GM23338 (cell line): ENCODE measurements around the gene PTPRO. TPM values are rescaled to one million over a fixed set of nuclear protein-coding genes. Genes with fewer than 3 reads are reported as not detected.

Experiments used
- ATAC-seq: fragments of 200-7000 bp; cut with Tn5 transposase; 3 replicates; pipeline ENCODE4 v1.9.1; 2020
- DNase-seq: peaks from one replicate; pipeline ENCODE4 v3.0.0-alpha.2; 2015; ENCODE audit warnings: low spot score
- H2AFZ ChIP-seq: fragments of 200-600 bp; sonication (generic); 2 replicates; pipeline ENCODE4 v1.8.0; 2016; ENCODE audit warnings: antibody characterized with exemption, mild to moderate bottlenecking, moderate library complexity
- H3F3A ChIP-seq: fragments of 200-600 bp; sonication (generic); replicated peaks from 2 replicates; pipeline ENCODE4 v1.8.0; 2017; ENCODE audit warnings: antibody characterized with exemption, mixed run types, low read depth
- H3K27ac ChIP-seq: fragments of 200-600 bp; sonication (generic); 2 replicates; pipeline ENCODE4 v1.6.1; 2016; ENCODE audit warnings: low read depth
- H3K27me3 ChIP-seq: fragments of 200-600 bp; sonication (generic); 2 replicates; pipeline ENCODE4 v1.8.0; 2016; ENCODE audit warnings: mild to moderate bottlenecking, mixed run types, moderate library complexity; ENCODE audit not compliant: insufficient read depth
- H3K36me3 ChIP-seq: fragments of 200-600 bp; sonication (generic); 2 replicates; pipeline ENCODE4 v1.8.0; 2016; ENCODE audit warnings: mild to moderate bottlenecking; ENCODE audit not compliant: insufficient read depth
- H3K4me1 ChIP-seq: fragments of 200-600 bp; sonication (generic); 2 replicates; pipeline ENCODE4 v1.8.0; 2016; ENCODE audit warnings: mild to moderate bottlenecking, moderate library complexity; ENCODE audit not compliant: insufficient read depth
- H3K4me2 ChIP-seq: fragments of 200-600 bp; sonication (generic); 2 replicates; pipeline ENCODE4 v1.7.1; 2017; ENCODE audit warnings: mixed run types
- H3K4me3 ChIP-seq: fragments of 200-600 bp; sonication (generic); 2 replicates; pipeline ENCODE4 v1.6.1; 2016; ENCODE audit warnings: mixed run types
- H3K79me2 ChIP-seq: fragments of 200-600 bp; sonication (generic); replicated peaks from 2 replicates; pipeline ENCODE4 v1.8.0; 2017; ENCODE audit warnings: mild to moderate bottlenecking; ENCODE audit not compliant: insufficient read depth
- H3K9me2 ChIP-seq: fragments of 200-600 bp; sonication (generic); 2 replicates; pipeline ENCODE4 v1.8.0; 2017; ENCODE audit not compliant: insufficient read depth
- H4K20me1 ChIP-seq: fragments of 200-600 bp; sonication (generic); replicated peaks from 2 replicates; pipeline ENCODE4 v1.8.0; 2017; ENCODE audit warnings: mild to moderate bottlenecking; ENCODE audit not compliant: insufficient read depth
- H3K27ac Mint-ChIP-seq: 2 replicates; pipeline ENCODE4 v1.8.0; 2020; ENCODE audit warnings: inconsistent platforms, mild to moderate bottlenecking, moderate library complexity, mixed read lengths
- H3K27me3 Mint-ChIP-seq: 3 replicates; pipeline ENCODE4 v1.8.0; 2022; ENCODE audit warnings: low read depth, mild to moderate bottlenecking, moderate library complexity, mixed read lengths, inconsistent platforms; ENCODE audit not compliant: insufficient read depth, poor library complexity
- H3K36me3 Mint-ChIP-seq: 3 replicates; pipeline ENCODE4 v1.8.0; 2021; ENCODE audit warnings: low read depth, mild to moderate bottlenecking, inconsistent platforms, moderate library complexity, mixed read lengths
- H3K4me1 Mint-ChIP-seq: 3 replicates; pipeline ENCODE4 v1.8.0; 2020; ENCODE audit warnings: mild to moderate bottlenecking, inconsistent platforms, mixed read lengths
- H3K4me3 Mint-ChIP-seq: 3 replicates; pipeline ENCODE4 v1.8.0; 2021; ENCODE audit warnings: moderate library complexity, mild to moderate bottlenecking, inconsistent platforms, mixed read lengths
- H3K9me3 Mint-ChIP-seq: 3 replicates; pipeline ENCODE4 v1.8.0; 2020; ENCODE audit warnings: moderate library complexity, mild to moderate bottlenecking, inconsistent platforms, mixed read lengths
- CREB1 ChIP-seq: fragments of 250-450 bp; sonication (Bioruptor Pico); IDR thresholded peaks from 2 replicates; pipeline ENCODE4 v1.5.0; 2020; ENCODE audit warnings: low read depth, mild to moderate bottlenecking, moderate library complexity
- CTCF ChIP-seq, 2 experiments: fragments of 200-600 bp in 1 of 2; sonication (generic) in 1 of 2; conservative IDR thresholded peaks; 2 replicates each; pipeline versions ENCODE4 v1.5.1 to v1.6.1; 2016 to 2017; ENCODE audit warnings: antibody characterized with exemption in 2 of 2, low read depth in 2 of 2, mild to moderate bottlenecking in 2 of 2, moderate library complexity in 1 of 2
- ETS1 ChIP-seq: IDR thresholded peaks from 2 replicates; pipeline ENCODE4 v1.6.1; 2016; ENCODE audit warnings: antibody characterized with exemption
- EZH2 ChIP-seq: fragments of 200-600 bp; sonication (generic); IDR thresholded peaks from one replicate; pipeline ENCODE4 v1.8.0; 2017; ENCODE audit warnings: antibody characterized with exemption, mild to moderate bottlenecking, low read depth; ENCODE audit not compliant: unreplicated experiment
- EZH2phosphoT487 ChIP-seq: fragments of 200-600 bp; sonication (generic); IDR thresholded peaks from one replicate; pipeline ENCODE4 v1.8.1; 2018; ENCODE audit warnings: antibody characterized with exemption; ENCODE audit not compliant: unreplicated experiment
- JUNB ChIP-seq: IDR thresholded peaks from one replicate; pipeline ENCODE4 v1.6.1; 2016; ENCODE audit warnings: antibody characterized with exemption; ENCODE audit not compliant: unreplicated experiment
- POLR2AphosphoS5 ChIP-seq: IDR thresholded peaks from 2 replicates; pipeline ENCODE4 v1.6.1; 2016; ENCODE audit warnings: antibody characterized with exemption, low read depth
- ZNF114 ChIP-seq: fragments of 250-450 bp; sonication (Bioruptor Pico); IDR thresholded peaks from 2 replicates; pipeline ENCODE4 v1.5.0; 2020; ENCODE audit warnings: mild to moderate bottlenecking, moderate library complexity
- ZNF331 ChIP-seq: fragments of 250-450 bp; sonication (Bioruptor Pico); IDR thresholded peaks from 2 replicates; pipeline ENCODE4 v1.5.0; 2020; ENCODE audit warnings: low read depth, mild to moderate bottlenecking, moderate library complexity
- polyA plus RNA-seq: library from polyadenylated mRNA; unstranded; fragments of >200 nt; fragmentation: Nextera tagmentation; extraction: Ambion mirVana; gene quantifications from 2 replicates; pipeline ENCODE4 v1.2.1, GENCODE V29; 2016
- total RNA-seq: library from RNA; depleted of rRNA; stranded (reverse); fragments of >200 nt; shearing (Covaris generic); gene quantifications from 2 replicates; pipeline ENCODE4 v1.2.3, GENCODE V29; 2014

PTPRO gene
- total and polyA plus RNA-seq, 2 experiments from 2014 or later = 1.4 to 1.5 TPM

GRCh38 chr12:15334225-15334624, 11.9 kb downstream of the PTPRO start:
- TF ChIP-seq POLR2AphosphoS5 (no peak), CREB1 (CRISPR knock-in tag) (no peak), JUNB (no peak), EZH2phosphoT487 (no peak), ZNF114 (no peak), CTCF (conservative IDR thresholded peaks at IDR 0.05; ENCODE audit: low read depth in 2 of 2) (no peak), ZNF331 (CRISPR knock-in tag) (no peak), EZH2 (no peak), ETS1 (no peak)
- Histone ChIP-seq H3K27me3 (no peaks in the 10 kb centered on the region), H3K4me2 (no peak overlapping the region), H3K79me2 (no peaks in the 10 kb centered on the region), H2AFZ (no peak overlapping the region), H3K4me3 (no peak overlapping the region), H4K20me1 (no peaks in the 10 kb centered on the region), H3K36me3 (no peaks in the 10 kb centered on the region), H3F3A (no peaks in the 10 kb centered on the region), H3K9me2 (no peaks in the 10 kb centered on the region), H3K4me1 (no peaks in the 10 kb centered on the region), H3K27ac (no peak overlapping the region)
- Mint-ChIP-seq H3K27me3 (no peaks in the 10 kb centered on the region), H3K9me3 (no peaks in the 10 kb centered on the region), H3K4me1 (no peaks in the 10 kb centered on the region), H3K36me3 (no peaks in the 10 kb centered on the region), H3K27ac (no peak overlapping the region), H3K4me3 (no peak overlapping the region)
- ATAC-seq = no peak
- no peak for DNase-seq

DNA sequence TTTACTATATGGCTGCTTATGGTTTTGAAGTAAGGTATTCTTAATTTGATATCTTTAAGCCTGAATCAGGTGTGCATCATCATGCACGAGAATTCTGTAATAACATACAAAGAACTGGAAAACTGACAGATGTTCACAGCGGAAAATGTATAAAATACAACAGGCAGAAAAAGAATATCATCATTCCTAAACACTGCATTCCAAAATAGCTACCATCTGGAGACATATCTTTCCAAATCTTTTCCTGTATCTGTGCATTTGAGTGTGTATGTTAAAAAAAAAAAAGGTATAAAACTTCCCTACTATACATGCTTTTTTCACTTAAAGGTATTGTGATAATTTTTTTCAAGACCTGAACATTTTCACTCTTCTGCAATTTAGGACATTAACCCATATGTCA, 13.7 kb downstream of the PTPRO start:
- H3K4me3 ChIP-seq = no peak overlapping the region
- H3K9me2 ChIP-seq = no peaks in the 10 kb centered on the region
- TF ChIP-seq EZH2 = no peak
- no peak overlapping the region for H3K4me2 ChIP-seq
- ATAC-seq (no peak), DNase-seq (no peak)
- no peak overlapping the region for H3K4me3 Mint-ChIP-seq
- no peak overlapping the region for H3K27ac ChIP-seq
- H3K36me3 Mint-ChIP-seq = no peaks in the 10 kb centered on the region
- H3K79me2 ChIP-seq = no peaks in the 10 kb centered on the region
- H4K20me1 ChIP-seq = no peaks in the 10 kb centered on the region
- H3K27me3 Mint-ChIP-seq = no peaks in the 10 kb centered on the region
- H3K9me3 Mint-ChIP-seq = no peaks in the 10 kb centered on the region
- H3F3A ChIP-seq = no peaks in the 10 kb centered on the region
- H3K4me1 Mint-ChIP-seq = no peaks in the 10 kb centered on the region
- no peaks in the 10 kb centered on the region for H3K27me3 ChIP-seq
- H3K36me3 ChIP-seq = no peaks in the 10 kb centered on the region
- H3K27ac Mint-ChIP-seq = no peak overlapping the region
- H3K4me1 ChIP-seq = no peaks in the 10 kb centered on the region
- no peak overlapping the region for H2AFZ ChIP-seq
